LNCaP clone FGC (cell line): ENCODE measurements around the gene C19orf85.

ENCODE experiments used
- DNase-seq: peaks from one replicate; pipeline ENCODE4 v3.0.0-alpha.2; 2011; ENCODE audit warnings: low read depth
- H3K4me3 ChIP-seq: 2 replicates; pipeline ENCODE4 v1.5.1; 2011; ENCODE audit warnings: mild to moderate bottlenecking, low read depth, low read length, control low read depth
- TF ChIP-seq, protein P1 (sequence below): IDR thresholded peaks from 2 replicates; pipeline ENCODE4 v1.5.1; 2012; ENCODE audit warnings: mild to moderate bottlenecking; ENCODE audit not compliant: control insufficient read depth, insufficient read depth; ENCODE audit errors: extremely low read depth

C19orf85 gene

GRCh38 chr19:55464662-55465054 is at the start of gene C19orf85:
TSS of gene C19orf85 (minus strand) at chr19:55464751. CDS start at chr19:55464554, 197 bp downstream.
- TF ChIP-seq, protein P1, sequence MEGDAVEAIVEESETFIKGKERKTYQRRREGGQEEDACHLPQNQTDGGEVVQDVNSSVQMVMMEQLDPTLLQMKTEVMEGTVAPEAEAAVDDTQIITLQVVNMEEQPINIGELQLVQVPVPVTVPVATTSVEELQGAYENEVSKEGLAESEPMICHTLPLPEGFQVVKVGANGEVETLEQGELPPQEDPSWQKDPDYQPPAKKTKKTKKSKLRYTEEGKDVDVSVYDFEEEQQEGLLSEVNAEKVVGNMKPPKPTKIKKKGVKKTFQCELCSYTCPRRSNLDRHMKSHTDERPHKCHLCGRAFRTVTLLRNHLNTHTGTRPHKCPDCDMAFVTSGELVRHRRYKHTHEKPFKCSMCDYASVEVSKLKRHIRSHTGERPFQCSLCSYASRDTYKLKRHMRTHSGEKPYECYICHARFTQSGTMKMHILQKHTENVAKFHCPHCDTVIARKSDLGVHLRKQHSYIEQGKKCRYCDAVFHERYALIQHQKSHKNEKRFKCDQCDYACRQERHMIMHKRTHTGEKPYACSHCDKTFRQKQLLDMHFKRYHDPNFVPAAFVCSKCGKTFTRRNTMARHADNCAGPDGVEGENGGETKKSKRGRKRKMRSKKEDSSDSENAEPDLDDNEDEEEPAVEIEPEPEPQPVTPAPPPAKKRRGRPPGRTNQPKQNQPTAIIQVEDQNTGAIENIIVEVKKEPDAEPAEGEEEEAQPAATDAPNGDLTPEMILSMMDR, result no peak
- no peak for DNase-seq
- no peak within 1 kb of the TSS for H3K4me3 ChIP-seq

DNA sequence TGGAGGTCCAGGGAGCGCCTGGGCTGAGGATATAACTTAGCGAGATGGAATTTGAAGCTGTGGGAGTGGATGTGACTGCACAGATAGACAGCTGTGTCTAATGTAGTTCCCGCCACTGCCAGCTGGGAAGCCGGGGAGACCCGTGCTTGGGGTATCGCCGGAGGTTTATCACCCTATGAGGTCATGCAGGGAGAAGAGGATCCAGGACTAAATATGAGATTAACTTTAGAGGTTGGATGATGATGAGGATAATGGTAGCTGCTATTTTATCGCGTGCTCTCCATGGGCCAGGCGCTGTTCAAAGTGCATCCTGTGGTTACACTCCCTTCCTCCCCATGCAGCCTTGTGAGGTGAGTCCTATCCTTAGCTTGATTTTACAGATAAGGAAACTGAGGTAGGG is 43.6 kb upstream of the C19orf85 start:
- no peak for DNase-seq
- TF ChIP-seq, protein P1, result no peak
- H3K4me3 ChIP-seq, result no peak overlapping the region

DNA sequence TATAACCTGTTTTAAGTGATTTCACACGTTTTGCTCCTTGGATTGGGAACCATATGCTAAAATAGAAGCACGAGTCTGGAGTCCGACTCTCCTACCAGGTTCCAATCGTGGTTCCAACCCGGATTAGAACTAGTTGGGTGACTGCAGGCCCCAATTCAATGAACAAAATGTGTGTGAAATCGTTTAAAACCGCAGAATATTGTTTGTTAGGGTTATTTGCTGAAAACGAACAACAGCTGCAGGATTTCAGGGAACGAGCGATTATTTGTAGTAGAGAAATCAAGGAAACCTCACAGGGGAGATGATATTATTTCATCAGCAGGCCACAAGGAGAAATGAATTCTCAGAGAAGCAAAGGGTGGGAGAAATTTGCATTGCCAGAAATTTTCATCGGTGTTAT is 40.4 kb upstream of the C19orf85 start:
- DNase-seq, result no peak
- no peak overlapping the region for H3K4me3 ChIP-seq
- TF ChIP-seq, protein P1, result no peak

- no peak for DNase-seq
- TF ChIP-seq, protein P1, result no peak
- no peak overlapping the region for H3K4me3 ChIP-seq
These were observed 39.7 kb upstream of the C19orf85 start for GRCh38 chr19:55504252-55504603.

DNA sequence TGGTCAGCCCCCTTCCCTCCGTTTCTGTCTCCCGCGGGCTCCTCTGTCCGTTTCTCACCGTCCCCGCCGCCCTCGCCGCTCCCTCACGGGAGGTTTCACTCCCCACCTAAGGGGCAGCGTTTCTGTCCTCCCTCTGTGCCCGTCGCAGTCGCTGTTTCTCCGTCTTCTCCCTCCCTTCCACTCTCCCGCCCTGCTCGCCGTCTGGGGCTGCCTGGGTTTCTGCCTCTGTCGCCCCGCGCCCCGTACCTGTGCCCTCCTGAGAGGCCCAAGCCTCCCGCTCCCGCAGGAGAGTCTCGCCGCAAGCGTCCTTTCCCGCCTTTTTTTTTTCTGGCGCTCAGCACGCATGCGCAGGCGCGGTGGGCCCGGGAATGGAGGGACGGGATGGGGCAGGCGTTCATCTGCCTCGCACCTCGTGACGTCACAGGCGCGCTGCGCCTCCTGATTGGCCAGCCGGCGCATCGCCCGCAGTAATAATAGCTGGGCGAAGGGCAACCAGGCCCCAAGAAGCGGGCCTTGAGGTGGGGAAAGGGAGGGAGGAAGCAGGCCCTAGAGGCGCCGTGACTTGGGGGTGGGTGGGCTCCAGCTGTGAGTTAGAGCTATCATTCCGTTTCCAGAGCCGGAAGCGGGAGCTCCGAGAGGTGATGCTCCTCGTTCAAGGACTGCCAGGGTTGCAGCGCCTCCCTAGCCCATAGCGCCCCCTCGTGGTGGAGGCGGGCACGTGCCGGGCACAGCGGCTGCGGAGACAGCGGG is 39.1 kb upstream of the C19orf85 start:
- DNase-seq, result peak; percentile 74
- H3K4me3 ChIP-seq, result peak overlapping the region; percentile 35
- TF ChIP-seq, protein P1, result peak; percentile 98

GRCh38 chr19:55503157-55503501 is 38.6 kb upstream of the C19orf85 start:
- H3K4me3 ChIP-seq, result no peak overlapping the region
- TF ChIP-seq, protein P1, result no peak
- no peak for DNase-seq
